Measurements from ENCODE around the gene IMP4.

- TF ChIP-seq TARDBP (CRISPR knock-in tag; IDR thresholded peaks at IDR 0.05) (no peak), BHLHE40 (IDR thresholded peaks at IDR 0.05; ENCODE audit: low read length) (no peak), ZNF30 (CRISPR knock-in tag; IDR thresholded peaks at IDR 0.05) (no peak), NR1H2 (CRISPR knock-in tag; IDR thresholded peaks at IDR 0.05; ENCODE audit: borderline replicate concordance, low read depth) (no peak), CTCF (CRISPR knock-in tag; IDR thresholded peaks at IDR 0.05) (no peak), ATF5 (CRISPR knock-in tag; IDR thresholded peaks at IDR 0.05; ENCODE audit: low read depth) (no peak), ZNF138 (CRISPR knock-in tag; IDR thresholded peaks at IDR 0.05; ENCODE audit: low read depth) (no peak), MAFF (IDR thresholded peaks at IDR 0.05; ENCODE audit: low read depth, low read length) (no peak), ZNF652 (CRISPR knock-in tag; IDR thresholded peaks at IDR 0.05; ENCODE audit: borderline replicate concordance, low read depth) (no peak), HNF4G (IDR thresholded peaks at IDR 0.05; ENCODE audit: borderline replicate concordance, low read depth, low read length) (no peak), HNF4G (CRISPR knock-in tag; IDR thresholded peaks at IDR 0.05; ENCODE audit: borderline replicate concordance, low read depth) (no peak), ZNF121 (CRISPR knock-in tag; IDR thresholded peaks at IDR 0.05) (no peak), TEAD2 (CRISPR knock-in tag; IDR thresholded peaks at IDR 0.05) (no peak), ZSCAN29 (CRISPR knock-in tag; conservative IDR thresholded peaks at IDR 0.05) (no peak), POLR2A (IDR thresholded peaks at IDR 0.05; ENCODE audit: insufficient read depth in 1 of 2, low read depth in 2 of 2, low read length in 2 of 2) (no peak)
Observed at GRCh38 chr2:130316596-130316995, 26.1 kb upstream of the IMP4 start.
